ENCODE results near the gene PCNX1.

The PCNX1 gene

GRCh38 chr14:70884595-70885342 is 22.5 kb upstream of the PCNX1 start:
- Mint-ChIP-seq H3K4me3 (no peak overlapping the region), H3K9me3 (no peaks in the 10 kb centered on the region), H3K36me3 (peaks cover 4% of the 10 kb centered on the region), H3K27ac (peak overlapping the region; percentile 95), H3K4me1 (peaks cover 80% of the 10 kb centered on the region), H3K27me3 (no peaks in the 10 kb centered on the region)
- DNase-seq = no peak
- CTCF ChIA-PET = interaction anchor here (0.8 to 10.1 kb wide), 10 partner anchors 10 to 71 kb away, joined by 3 to 128 read pairs (median 4); partner anchors contain the start of gene PCNX1

GRCh38 chr14:70885343-70886022 is 21.8 kb upstream of the PCNX1 start:
- Mint-ChIP-seq H3K27me3 (no peaks in the 10 kb centered on the region), H3K36me3 (peaks cover 4% of the 10 kb centered on the region), H3K4me1 (peaks cover 85% of the 10 kb centered on the region), H3K4me3 (no peak overlapping the region), H3K9me3 (no peaks in the 10 kb centered on the region), H3K27ac (peak overlapping the region; percentile 95)
- CTCF ChIA-PET = interaction anchor here (0.9 to 10.1 kb wide), 8 partner anchors 9 to 68 kb away, joined by 3 to 128 read pairs (median 4); partner anchors contain the start of gene PCNX1
- no peak for DNase-seq

- Mint-ChIP-seq H3K27ac (peak overlapping the region; percentile 95), H3K4me3 (peak overlapping the region; percentile 65), H3K9me3 (no peaks in the 10 kb centered on the region), H3K36me3 (peaks cover 4% of the 10 kb centered on the region), H3K4me1 (peaks cover 92% of the 10 kb centered on the region), H3K27me3 (no peaks in the 10 kb centered on the region)
- CTCF ChIA-PET = interaction anchor here (0.8 to 10.1 kb wide), 8 partner anchors 8 to 69 kb away, joined by 3 to 128 read pairs (median 5); partner anchors contain the start of gene PCNX1
- peak; percentile 79 for DNase-seq
Observed at GRCh38 chr14:70886421-70887206, 20.6 kb upstream of the PCNX1 start.

- H3K4me3 Mint-ChIP-seq = peak overlapping the region; percentile 65
- DNase-seq = no peak
- peak overlapping the region; percentile 95 for H3K27ac Mint-ChIP-seq
- CTCF ChIA-PET = interaction anchor here (0.8 to 10.1 kb wide), 5 partner anchors 9 to 68 kb away, joined by 3 to 128 read pairs (median 4); partner anchors contain the start of gene PCNX1
- no peaks in the 10 kb centered on the region for H3K27me3 Mint-ChIP-seq
- no peaks in the 10 kb centered on the region for H3K9me3 Mint-ChIP-seq
- peaks cover 4% of the 10 kb centered on the region for H3K36me3 Mint-ChIP-seq
- H3K4me1 Mint-ChIP-seq = peaks cover 94% of the 10 kb centered on the region
Observed at GRCh38 chr14:70887207-70887681, 20.0 kb upstream of the PCNX1 start.

GRCh38 chr14:70887737-70888499 is 19.3 kb upstream of the PCNX1 start:
- H3K4me1 Mint-ChIP-seq = peaks cover 94% of the 10 kb centered on the region
- H3K27me3 Mint-ChIP-seq = no peaks in the 10 kb centered on the region
- CTCF ChIA-PET = interaction anchor here (0.8 to 10.1 kb wide), 6 partner anchors 8 to 79 kb away, joined by 3 to 128 read pairs (median 4); partner anchors contain the start of genes MAP3K9 and PCNX1
- H3K27ac Mint-ChIP-seq = peak overlapping the region; percentile 95
- H3K36me3 Mint-ChIP-seq = peaks cover 1% of the 10 kb centered on the region
- peak overlapping the region; percentile 65 for H3K4me3 Mint-ChIP-seq
- H3K9me3 Mint-ChIP-seq = no peaks in the 10 kb centered on the region
- DNase-seq = no peak

GRCh38 chr14:70888681-70889175 is 18.5 kb upstream of the PCNX1 start:
- CTCF ChIA-PET = interaction anchor here (0.6 to 10.1 kb wide), 5 partner anchors 15 to 80 kb away, joined by 3 to 128 read pairs (median 5); partner anchors contain the start of genes MAP3K9 and PCNX1
- Mint-ChIP-seq H3K27me3 (no peaks in the 10 kb centered on the region), H3K4me1 (peaks cover 94% of the 10 kb centered on the region), H3K36me3 (peaks cover 1% of the 10 kb centered on the region), H3K27ac (peak overlapping the region; percentile 76), H3K4me3 (no peak overlapping the region), H3K9me3 (no peaks in the 10 kb centered on the region)
- no peak for DNase-seq

GRCh38 chr14:70889555-70889954 is 17.7 kb upstream of the PCNX1 start:
- Mint-ChIP-seq H3K4me3 (no peak overlapping the region), H3K4me1 (peaks cover 95% of the 10 kb centered on the region), H3K9me3 (no peaks in the 10 kb centered on the region), H3K27me3 (no peaks in the 10 kb centered on the region), H3K36me3 (peaks cover 1% of the 10 kb centered on the region), H3K27ac (no peak overlapping the region)
- CTCF ChIA-PET = interaction anchor here (1.1 to 10.1 kb wide), 2 partner anchors 14 to 72 kb away, joined by 5 to 128 read pairs; partner anchors contain the start of gene PCNX1
- DNase-seq = no peak

GRCh38 chr14:70890826-70891659 is 16.2 kb upstream of the PCNX1 start:
- peaks cover 93% of the 10 kb centered on the region for H3K4me1 Mint-ChIP-seq
- no peak overlapping the region for H3K27ac Mint-ChIP-seq
- H3K36me3 Mint-ChIP-seq = peaks cover 1% of the 10 kb centered on the region
- no peak for DNase-seq
- no peaks in the 10 kb centered on the region for H3K9me3 Mint-ChIP-seq
- H3K4me3 Mint-ChIP-seq = no peak overlapping the region
- H3K27me3 Mint-ChIP-seq = no peaks in the 10 kb centered on the region
- CTCF ChIA-PET = interaction anchor here (10.1 kb wide), 1 partner anchor 12 kb away, joined by 128 read pairs; the partner anchor contains the start of gene PCNX1

- H3K27me3 Mint-ChIP-seq = no peaks in the 10 kb centered on the region
- no peak overlapping the region for H3K4me3 Mint-ChIP-seq
- H3K9me3 Mint-ChIP-seq = peaks cover 3% of the 10 kb centered on the region
- CTCF ChIA-PET = no interaction called here
- peaks cover 88% of the 10 kb centered on the region for H3K4me1 Mint-ChIP-seq
- no peak overlapping the region for H3K27ac Mint-ChIP-seq
- DNase-seq = no peak
- H3K36me3 Mint-ChIP-seq = peaks cover 1% of the 10 kb centered on the region
Observed at GRCh38 chr14:70891737-70892136, 15.5 kb upstream of the PCNX1 start.

GRCh38 chr14:70893062-70893845 is 14.0 kb upstream of the PCNX1 start:
- CTCF ChIA-PET = interaction anchor here (1.0 to 1.1 kb wide), 2 partner anchors 12 to 75 kb away, joined by 3 read pairs; no protein-coding TSS in a partner anchor
- no peak for DNase-seq
- peaks cover 1% of the 10 kb centered on the region for H3K27me3 Mint-ChIP-seq
- H3K9me3 Mint-ChIP-seq = peaks cover 3% of the 10 kb centered on the region
- H3K36me3 Mint-ChIP-seq = peaks cover 1% of the 10 kb centered on the region
- H3K27ac Mint-ChIP-seq = peak overlapping the region; percentile 86
- peak overlapping the region; percentile 3 for H3K4me3 Mint-ChIP-seq
- H3K4me1 Mint-ChIP-seq = peaks cover 74% of the 10 kb centered on the region

GRCh38 chr14:70893858-70894291 is 13.4 kb upstream of the PCNX1 start:
- Mint-ChIP-seq H3K36me3 (peaks cover 1% of the 10 kb centered on the region), H3K4me3 (peak overlapping the region; percentile 3), H3K4me1 (peaks cover 73% of the 10 kb centered on the region), H3K9me3 (peaks cover 3% of the 10 kb centered on the region), H3K27ac (peak overlapping the region; percentile 86), H3K27me3 (peaks cover 5% of the 10 kb centered on the region)
- CTCF ChIA-PET = interaction anchor here (1.2 kb wide), 1 partner anchor 9 kb away, joined by 8 read pairs; no protein-coding TSS in a partner anchor
- DNase-seq = peak; percentile 42

Measured in activated naive CD4-positive, alpha-beta T cell treated with anti-CD3 and anti-CD28 coated beads, Interleukin-2, amount 10 ng/mL, durations not matched to agents 7 days and 5 days (primary cell).